DMS153 treated with DMSO at 0.1 percent for 48 hours (cell line): ENCODE measurements around the gene GPR42.

Source experiments
- DNase-seq: peaks from one replicate; lab custom pipeline; 2025; ENCODE audit not compliant: unreplicated experiment; lab: John Stamatoyannopoulos, UW

GPR42 gene

DNA sequence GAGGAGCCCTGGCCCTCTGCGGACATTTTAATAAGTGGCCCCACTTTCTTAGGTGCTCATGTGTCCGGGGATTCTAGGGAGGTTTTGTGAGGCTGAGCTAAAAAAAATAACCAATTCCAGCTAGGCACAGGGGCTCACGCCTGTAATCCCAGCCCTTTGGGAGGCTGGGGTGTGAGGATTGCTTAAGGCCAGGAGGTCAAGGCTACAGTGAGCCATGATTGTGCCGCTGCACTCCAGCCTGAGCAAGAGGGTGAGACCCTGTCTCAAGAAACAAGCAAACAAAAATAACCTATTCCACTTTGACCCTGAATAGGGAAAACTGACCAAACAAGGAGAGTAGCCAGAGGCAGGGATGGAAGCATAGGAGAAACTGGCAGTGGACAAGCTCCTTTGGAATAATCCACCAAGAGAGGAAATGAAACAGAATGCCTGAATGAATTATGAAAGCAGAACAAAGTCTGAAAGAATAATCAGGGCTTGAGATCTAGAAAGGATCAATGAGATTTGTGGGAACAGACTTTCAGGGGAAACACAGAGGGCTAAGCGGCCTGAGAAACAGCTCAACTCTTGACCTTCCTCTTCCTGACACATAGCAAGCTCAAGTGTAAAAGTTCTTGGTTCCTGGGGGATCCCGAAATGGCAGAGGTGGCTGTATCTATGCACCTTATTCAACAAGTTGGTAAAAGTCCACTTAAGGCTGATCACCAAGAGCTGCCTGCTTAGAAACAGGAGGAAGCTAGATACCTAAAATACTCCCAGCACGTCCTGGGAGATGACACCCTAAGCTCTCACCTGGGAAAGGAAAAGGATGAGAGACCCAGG lies 47.1 kb downstream of the GPR42 start:
- no peak for DNase-seq

DNA sequence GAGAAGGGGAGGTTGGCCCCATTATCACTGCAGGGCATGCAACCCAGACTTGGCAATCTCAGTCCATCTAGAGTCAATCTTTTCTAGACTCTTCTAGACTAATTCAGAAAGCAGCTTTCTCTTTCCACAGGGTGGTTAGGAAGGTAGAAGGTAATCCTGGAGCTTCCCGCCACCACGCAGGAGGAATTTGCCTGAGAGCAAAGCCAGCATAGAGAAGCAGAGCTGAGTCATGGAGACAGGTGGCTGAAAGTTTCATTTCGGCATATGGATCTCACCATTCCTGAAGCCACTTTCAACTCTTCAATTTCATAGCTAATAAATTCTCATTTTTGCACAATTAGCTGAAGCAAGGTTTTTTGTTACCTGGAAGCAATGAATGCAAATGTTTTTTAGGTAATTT lies 48.2 kb downstream of the GPR42 start:
- no peak for DNase-seq

- DNase-seq: no peak
Observed at GRCh38 chr19:35419805-35420204, 48.9 kb downstream of the GPR42 start.

DNA sequence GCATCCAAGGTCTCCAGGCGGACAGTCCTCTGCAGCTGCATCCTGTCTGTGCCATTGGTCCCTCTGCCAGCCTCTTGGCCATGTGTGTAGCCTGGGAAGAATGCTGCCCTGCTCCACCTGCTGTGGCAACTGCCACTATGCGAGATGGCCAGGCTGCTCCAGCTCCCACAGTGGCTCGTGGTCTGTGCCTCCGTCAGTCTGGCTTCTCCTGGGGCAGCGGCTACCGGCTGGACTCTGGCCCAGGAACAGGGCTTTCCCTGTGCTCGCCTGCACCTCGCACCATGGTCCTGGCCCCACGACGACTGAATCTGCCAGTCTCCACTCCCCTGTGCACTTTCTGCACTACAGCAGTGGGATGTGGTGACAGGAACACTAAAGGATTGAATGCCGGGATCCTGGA lies 50.5 kb downstream of the GPR42 start:
- no peak for DNase-seq
